Uterus (tissue), 4 donors: Measurements from ENCODE around the gene NIT2. TPM values are rescaled to one million over a fixed set of nuclear protein-coding genes. Genes with fewer than 3 reads are reported as not detected.
"Not testable (repeated sequence)": the region's sequence is repeated elsewhere in the genome, so short reads cannot be mapped to it uniquely, and the experiment has no call there.

Experiments used
- DNase-seq, 2 donors: peaks; one replicate each; pipeline ENCODE4 v3.0.0-alpha.2; 2019 to 2020
- H3K27ac ChIP-seq, 2 donors: fragments of 200-600 bp; sonication (generic); 1 replicate in 1 of 2; 2 replicates in 1 of 2; pipeline ENCODE4 v1.5.1; 2016 to 2018
- H3K27me3 ChIP-seq, 2 donors: fragments of 200-600 bp; sonication (generic); one replicate each; pipeline ENCODE4 v1.5.1; 2018 to 2019; ENCODE audit warnings: control low read depth in 1 of 2
- H3K36me3 ChIP-seq, 2 donors: fragments of 200-600 bp; sonication (generic); one replicate each; pipeline ENCODE4 v1.5.1; 2019; ENCODE audit warnings: control low read depth in 1 of 2
- H3K4me1 ChIP-seq, 2 donors: fragments of 200-600 bp; sonication (generic); one replicate each; pipeline ENCODE4 v1.5.1; 2018 to 2019; ENCODE audit warnings: control low read depth in 1 of 2
- H3K4me3 ChIP-seq, 2 donors: fragments of 200-600 bp; sonication (generic); 1 replicate in 1 of 2; 2 replicates in 1 of 2; pipeline ENCODE4 v1.5.1; 2018 to 2019; ENCODE audit warnings: mild to moderate bottlenecking in 1 of 2
- H3K9me3 ChIP-seq, 2 donors: fragments of 200-600 bp; sonication (generic); one replicate each; pipeline ENCODE4 v1.5.1; 2019; ENCODE audit warnings: control low read depth in 1 of 2
- CTCF ChIP-seq, 4 experiments: fragments of 200-600 bp in 2 of 4; fragments of 450-650 bp in 2 of 4; sonication (generic) in 2 of 4; IDR thresholded peaks; one replicate each; pipeline ENCODE4 v1.5.1; 2016 to 2019; ENCODE audit warnings: antibody characterized with exemption in 4 of 4, mild to moderate bottlenecking in 2 of 4, moderate library complexity in 1 of 4
- POLR2A ChIP-seq, 2 donors: fragments of 450-650 bp; IDR thresholded peaks; one replicate each; pipeline ENCODE4 v1.6.1; 2016; ENCODE audit warnings: antibody characterized with exemption in 2 of 2, mild to moderate bottlenecking in 1 of 2, moderate library complexity in 1 of 2
- intact Hi-C: fragments of 100-400 bp; cut with DNase I; formaldehyde crosslinking; loops from one replicate; pipeline ENCODE4 v1.15.1; 2023; ENCODE audit warnings: low total_unique reads
- total RNA-seq, 4 donors: library from RNA; depleted of rRNA in 3 of 4; stranded (reverse); fragments of >200 nt in 3 of 4; gene quantifications; one replicate each; pipeline versions ENCODE4 v1.1.0 to v1.2.4, GENCODE V29; 2014 to 2023
- donor health status: DM: yes; HTN: yes; CAD: no.

NIT2 gene
- total RNA-seq, 4 donors from 2014 or later = 12.4 to 39.0 (median 19.2) TPM

GRCh38 chr3:100317912-100318311 is 16.6 kb upstream of the NIT2 start:
- TF ChIP-seq POLR2A (IDR thresholded peaks at IDR 0.05) (no peak), CTCF (IDR thresholded peaks at IDR 0.05) (no peak)
- Histone ChIP-seq H3K27ac (no peak overlapping the region), H3K4me1 (no peaks in the 10 kb centered on the region), H3K9me3 (no peaks in the 10 kb centered on the region), H3K4me3 (no peak overlapping the region), H3K27me3 (no peaks in the 10 kb centered on the region), H3K36me3 (no peaks in the 10 kb centered on the region)
- intact Hi-C loops = no loop called here
- DNase-seq = no peak

GRCh38 chr3:100319951-100320350 is 14.6 kb upstream of the NIT2 start:
- no peaks in the 10 kb centered on the region for H3K4me1 ChIP-seq
- no peak for DNase-seq
- H3K27ac ChIP-seq = no peak overlapping the region
- intact Hi-C loops = no loop called here
- no peaks in the 10 kb centered on the region for H3K36me3 ChIP-seq
- H3K27me3 ChIP-seq = no peaks in the 10 kb centered on the region
- no peak for TF ChIP-seq CTCF (IDR thresholded peaks at IDR 0.05)
- no peak for TF ChIP-seq POLR2A (IDR thresholded peaks at IDR 0.05)
- H3K4me3 ChIP-seq = no peak overlapping the region
- H3K9me3 ChIP-seq = no peaks in the 10 kb centered on the region

DNA sequence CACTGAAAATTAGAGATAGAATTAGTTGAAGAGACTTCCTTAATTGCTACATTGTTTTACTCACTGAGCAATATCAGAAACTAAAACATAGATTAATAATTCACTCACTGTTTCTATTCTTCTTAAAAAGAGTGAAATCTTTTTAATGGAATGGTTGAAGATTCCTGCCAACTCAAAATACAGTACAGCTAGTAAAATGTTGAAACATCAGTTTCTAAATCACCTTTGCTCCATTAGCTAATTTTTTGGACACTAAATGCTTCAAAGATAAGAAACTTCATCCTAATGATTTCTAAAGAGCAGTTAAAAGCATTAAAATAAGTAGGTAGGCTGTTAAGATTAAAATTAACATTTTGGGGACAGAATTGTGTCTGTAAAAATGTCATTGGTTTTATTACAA is 10.5 kb upstream of the NIT2 start:
- no peak for TF ChIP-seq CTCF (IDR thresholded peaks at IDR 0.05)
- no peak for TF ChIP-seq POLR2A (IDR thresholded peaks at IDR 0.05)
- Histone ChIP-seq H3K9me3 (no peaks in the 10 kb centered on the region), H3K36me3 (no peaks in the 10 kb centered on the region), H3K27ac (no peak overlapping the region), H3K4me3 (no peak overlapping the region), H3K27me3 (no peaks in the 10 kb centered on the region), H3K4me1 (no peaks in the 10 kb centered on the region)
- DNase-seq = no peak
- intact Hi-C loops = no loop called here

DNA sequence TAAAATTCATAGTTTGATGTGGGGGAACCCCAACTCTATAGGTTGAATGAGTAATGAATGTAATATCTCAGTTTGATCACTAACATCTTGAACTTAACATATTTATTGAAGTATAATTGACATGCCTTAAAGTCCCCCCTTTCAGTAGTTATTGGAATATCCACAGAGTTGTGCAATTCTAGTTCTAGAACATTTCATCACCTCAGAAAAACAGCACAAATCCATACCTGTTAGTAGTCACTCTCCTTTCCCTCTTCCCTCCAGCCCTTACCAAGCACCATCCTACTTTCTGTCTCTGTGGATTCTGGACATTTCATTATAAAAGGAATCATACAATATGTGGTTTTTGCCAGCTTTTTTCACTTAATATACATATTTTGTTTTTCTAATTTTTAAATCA is 8.7 kb upstream of the NIT2 start:
- intact Hi-C loops = no loop called here
- no peaks in the 10 kb centered on the region for H3K9me3 ChIP-seq

DNA sequence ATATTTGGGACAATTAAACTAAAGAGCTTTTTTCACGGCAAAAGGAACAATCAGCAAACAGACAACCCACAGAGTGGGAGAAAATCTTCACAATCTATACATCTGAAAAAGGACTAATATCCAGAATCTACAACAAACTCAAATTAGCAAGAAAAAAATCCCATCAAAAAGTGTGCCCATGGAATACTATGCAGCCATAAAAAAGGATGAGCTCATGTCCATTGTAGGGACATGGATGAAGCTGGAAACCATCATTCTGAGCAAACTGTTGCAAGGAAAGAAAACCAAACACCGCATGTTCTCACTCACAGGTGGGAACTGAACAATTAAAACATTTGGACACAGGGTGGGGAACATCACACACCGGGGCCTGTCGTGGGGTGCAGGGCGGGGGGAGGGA is 7.2 kb upstream of the NIT2 start:
- intact Hi-C loops, H3K27me3 ChIP-seq: not testable (repeated sequence)

More for the DNA sequence above, 8.7 kb upstream of the NIT2 start:
- no peaks in the 10 kb centered on the region for H3K4me1 ChIP-seq
- H3K27me3 ChIP-seq = no peaks in the 10 kb centered on the region
- no peak overlapping the region for H3K4me3 ChIP-seq
- no peak for DNase-seq
- no peaks in the 10 kb centered on the region for H3K36me3 ChIP-seq
- TF ChIP-seq POLR2A (IDR thresholded peaks at IDR 0.05) (no peak), CTCF (IDR thresholded peaks at IDR 0.05) (no peak)
- no peak overlapping the region for H3K27ac ChIP-seq

DNA sequence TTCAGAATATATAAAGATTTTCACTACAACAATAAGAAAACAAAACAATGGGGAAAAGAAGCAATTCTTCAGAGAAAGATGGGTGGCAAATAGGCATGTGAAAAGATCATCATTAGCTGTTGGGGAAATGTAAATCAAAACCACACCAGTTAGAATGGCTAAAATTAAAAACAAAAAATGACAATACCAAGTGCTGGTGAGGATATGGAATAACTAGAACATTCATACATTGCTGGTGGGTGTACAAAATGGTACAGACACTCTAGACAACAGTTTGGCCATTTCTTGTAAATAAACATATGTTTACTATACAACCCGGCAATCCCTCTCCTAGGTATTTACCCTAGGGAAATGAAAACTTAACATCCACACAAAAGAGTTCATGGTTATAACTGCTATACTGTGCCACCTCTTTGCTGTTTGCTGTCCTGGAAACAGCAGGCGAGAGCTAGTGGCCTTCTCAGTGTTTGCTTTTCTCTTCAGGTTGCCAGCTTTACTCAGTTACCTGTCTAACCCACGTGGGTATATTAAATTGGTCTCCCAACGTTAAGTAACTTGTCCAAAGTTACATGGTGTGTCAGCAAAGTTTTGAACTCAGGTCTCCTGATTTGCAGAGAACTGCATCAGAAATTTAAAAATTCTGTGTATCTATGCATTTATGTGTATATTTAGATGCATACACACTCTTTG is 4.6 kb upstream of the NIT2 start:
- H3K4me3 ChIP-seq = no peak overlapping the region
- TF ChIP-seq CTCF (IDR thresholded peaks at IDR 0.05) (no peak), POLR2A (IDR thresholded peaks at IDR 0.05) (no peak)
- no peak for DNase-seq
- H3K27me3 ChIP-seq = no peaks in the 10 kb centered on the region
- H3K9me3 ChIP-seq = no peaks in the 10 kb centered on the region
- intact Hi-C loops = no loop called here
- H3K4me1 ChIP-seq = no peaks in the 10 kb centered on the region
- no peak overlapping the region for H3K27ac ChIP-seq
- no peaks in the 10 kb centered on the region for H3K36me3 ChIP-seq

More for the DNA sequence above, 7.2 kb upstream of the NIT2 start:
- not testable (repeated sequence) for H3K27ac ChIP-seq, H3K4me1 ChIP-seq, H3K4me3 ChIP-seq, DNase-seq, H3K9me3 ChIP-seq, H3K36me3 ChIP-seq
